GM10248 (cell line): ENCODE measurements around the gene HOXD13.

Experiments
- CTCF ChIA-PET: fragments of 300-600 bp; sonication (Branson Sonifier 250); formaldehyde crosslinking; extraction: SDS; loops from one replicate; lab custom pipeline; 2021; ENCODE audit warnings: antibody characterized with exemption; lab: Yijun Ruan, JAX
- POLR2A ChIA-PET: fragments of 350-650 bp; sonication (Branson Sonifier 250); formaldehyde crosslinking; extraction: SDS; loops from one replicate; lab custom pipeline; 2020; ENCODE audit warnings: antibody characterized with exemption; lab: Yijun Ruan, JAX
- DNase-seq: peaks from one replicate; pipeline ENCODE4 v3.0.0; 2012; ENCODE audit errors: extremely low spot score
- TF ChIP-seq, protein P1 (sequence below): IDR thresholded peaks from 2 replicates; pipeline ENCODE4 v1.5.1; 2012; ENCODE audit warnings: mild to moderate bottlenecking, low read depth; ENCODE audit errors: extremely low read depth, missing control alignments, control extremely low read depth

The HOXD13 gene

DNA sequence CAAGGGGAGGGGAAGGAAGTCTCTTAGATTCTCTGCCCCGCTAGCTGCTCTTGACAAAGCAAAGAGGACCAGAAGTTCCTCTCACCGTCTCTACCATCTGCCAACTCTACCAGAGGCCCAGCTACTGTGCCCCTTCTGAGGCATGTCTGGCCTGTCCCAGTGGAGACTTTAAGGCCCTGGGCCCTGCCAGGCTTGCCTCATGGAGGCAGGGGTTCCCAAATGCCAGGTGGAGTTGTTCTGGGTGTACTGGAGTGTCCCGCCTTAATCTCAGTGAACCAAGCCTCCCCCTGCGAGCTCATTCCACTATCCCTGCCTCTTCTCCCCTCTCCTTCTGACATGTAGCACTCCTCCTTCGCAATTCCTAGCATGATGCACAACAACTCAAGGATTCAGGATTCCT is 9.3 kb downstream of the HOXD13 start:
- ChIA-PET CTCF (interaction anchor here (1.0 to 1.7 kb wide), 3 partner anchors 9 to 412 kb away, joined by 3 to 6 read pairs (median 4); no protein-coding TSS in a partner anchor), POLR2A (no interaction called here)
- TF ChIP-seq, protein P1, sequence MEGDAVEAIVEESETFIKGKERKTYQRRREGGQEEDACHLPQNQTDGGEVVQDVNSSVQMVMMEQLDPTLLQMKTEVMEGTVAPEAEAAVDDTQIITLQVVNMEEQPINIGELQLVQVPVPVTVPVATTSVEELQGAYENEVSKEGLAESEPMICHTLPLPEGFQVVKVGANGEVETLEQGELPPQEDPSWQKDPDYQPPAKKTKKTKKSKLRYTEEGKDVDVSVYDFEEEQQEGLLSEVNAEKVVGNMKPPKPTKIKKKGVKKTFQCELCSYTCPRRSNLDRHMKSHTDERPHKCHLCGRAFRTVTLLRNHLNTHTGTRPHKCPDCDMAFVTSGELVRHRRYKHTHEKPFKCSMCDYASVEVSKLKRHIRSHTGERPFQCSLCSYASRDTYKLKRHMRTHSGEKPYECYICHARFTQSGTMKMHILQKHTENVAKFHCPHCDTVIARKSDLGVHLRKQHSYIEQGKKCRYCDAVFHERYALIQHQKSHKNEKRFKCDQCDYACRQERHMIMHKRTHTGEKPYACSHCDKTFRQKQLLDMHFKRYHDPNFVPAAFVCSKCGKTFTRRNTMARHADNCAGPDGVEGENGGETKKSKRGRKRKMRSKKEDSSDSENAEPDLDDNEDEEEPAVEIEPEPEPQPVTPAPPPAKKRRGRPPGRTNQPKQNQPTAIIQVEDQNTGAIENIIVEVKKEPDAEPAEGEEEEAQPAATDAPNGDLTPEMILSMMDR: no peak
- DNase-seq: no peak

GRCh38 chr2:176102309-176102866 is 9.9 kb downstream of the HOXD13 start:
- TF ChIP-seq, protein P1: no peak
- no peak for DNase-seq
- ChIA-PET CTCF (interaction anchor here (1.0 to 1.7 kb wide), 3 partner anchors 8 to 412 kb away, joined by 3 to 6 read pairs (median 4); no protein-coding TSS in a partner anchor), POLR2A (no interaction called here)

- ChIA-PET POLR2A (no interaction called here), CTCF (interaction anchor here (1.4 to 1.8 kb wide), 3 partner anchors 11 to 413 kb away, joined by 4 to 6 read pairs (median 6); no protein-coding TSS in a partner anchor)
- TF ChIP-seq, protein P1: no peak
- no peak for DNase-seq
Measured at GRCh38 chr2:176103194-176103593, 10.7 kb downstream of the HOXD13 start.

GRCh38 chr2:176103742-176104315 is 11.3 kb downstream of the HOXD13 start:
- DNase-seq: no peak
- ChIA-PET POLR2A (no interaction called here), CTCF (interaction anchor here (0.9 to 1.8 kb wide), 3 partner anchors 10 to 548 kb away, joined by 3 to 6 read pairs (median 4); no protein-coding TSS in a partner anchor)
- TF ChIP-seq, protein P1: no peak

- CTCF ChIA-PET: interaction anchor here (0.9 to 1.8 kb wide), 4 partner anchors 10 to 548 kb away, joined by 3 to 6 read pairs (median 4); no protein-coding TSS in a partner anchor
Measured at GRCh38 chr2:176104316-176105077, 12.0 kb downstream of the HOXD13 start.

GRCh38 chr2:176105078-176105729 is 12.7 kb downstream of the HOXD13 start:
- TF ChIP-seq, protein P1: no peak
- no peak for DNase-seq
- POLR2A ChIA-PET: no interaction called here
- CTCF ChIA-PET: interaction anchor here (0.9 kb wide), 1 partner anchor 449 kb away, joined by 3 read pairs; no protein-coding TSS in a partner anchor

More at GRCh38 chr2:176104316-176105077, 12.0 kb downstream of the HOXD13 start:
- POLR2A ChIA-PET: no interaction called here
- TF ChIP-seq, protein P1: no peak
- no peak for DNase-seq
